Fibroblast of skin of back (primary cell): ENCODE results near the gene BCAS3.
"Not testable (repeated sequence)": the region's sequence is repeated elsewhere in the genome, so short reads cannot be mapped to it uniquely, and the experiment has no call there.

Experiments used
- DNase-seq: peaks from one replicate; pipeline ENCODE4 v3.0.0-alpha.2; 2013

BCAS3 gene

DNA sequence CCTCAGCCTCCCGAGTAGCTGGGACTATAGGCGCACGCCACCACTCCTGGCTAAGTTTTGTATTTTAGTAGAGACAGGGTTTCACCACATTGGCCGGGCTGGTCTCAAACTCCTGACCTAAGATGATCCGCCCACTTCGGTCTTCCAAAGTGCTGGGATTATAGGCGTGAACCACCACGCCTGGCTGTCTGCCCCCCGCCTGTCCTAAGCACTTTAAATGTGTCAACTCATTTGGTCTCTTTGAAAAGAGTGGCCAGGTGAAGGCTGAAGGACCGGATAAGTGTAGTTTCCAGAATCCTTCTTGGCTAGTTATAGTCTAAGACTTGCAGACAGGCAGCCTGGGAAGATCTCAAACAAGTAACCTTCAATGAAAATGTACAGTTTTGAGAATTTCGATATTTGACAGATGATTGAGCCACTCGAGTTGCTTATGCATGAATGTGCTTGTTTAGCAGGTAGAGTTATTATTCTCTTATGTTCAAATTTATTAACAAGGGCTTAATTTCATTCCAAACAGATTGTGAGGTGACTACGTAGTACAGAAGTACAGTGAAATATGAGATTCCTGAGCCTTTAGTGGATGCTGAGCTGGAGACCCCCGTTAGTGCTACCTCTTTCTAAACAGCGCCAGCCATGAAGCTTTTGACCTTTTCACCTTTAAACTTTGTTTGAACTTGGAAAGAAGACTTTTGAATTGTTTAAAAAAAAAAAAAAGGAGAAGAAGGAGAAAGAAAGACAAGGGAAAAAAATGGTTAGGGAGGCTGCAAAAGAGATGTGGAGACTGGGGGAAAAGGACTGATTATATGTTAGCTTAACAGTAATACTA lies 557.6 kb downstream of the BCAS3 start:
- no peak for DNase-seq

DNA sequence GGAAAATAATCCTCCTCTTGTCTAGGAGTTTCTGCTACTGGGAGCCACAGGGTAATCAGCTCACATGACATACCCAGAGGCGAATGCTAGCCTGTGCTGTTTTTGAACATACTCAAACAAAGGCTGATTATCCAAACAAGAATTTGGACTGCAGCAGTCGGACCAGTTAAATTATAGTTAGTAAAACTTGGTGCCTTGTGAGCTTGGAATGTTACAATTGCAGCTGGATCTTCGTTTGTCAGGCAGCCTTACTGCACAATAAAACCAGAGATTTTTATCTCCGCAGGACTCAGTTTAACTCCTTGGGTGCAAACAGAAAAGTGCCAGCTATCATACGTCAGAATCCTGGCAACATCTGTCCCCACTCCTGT lies 558.2 kb downstream of the BCAS3 start:
- peak; percentile 38 for DNase-seq

DNA sequence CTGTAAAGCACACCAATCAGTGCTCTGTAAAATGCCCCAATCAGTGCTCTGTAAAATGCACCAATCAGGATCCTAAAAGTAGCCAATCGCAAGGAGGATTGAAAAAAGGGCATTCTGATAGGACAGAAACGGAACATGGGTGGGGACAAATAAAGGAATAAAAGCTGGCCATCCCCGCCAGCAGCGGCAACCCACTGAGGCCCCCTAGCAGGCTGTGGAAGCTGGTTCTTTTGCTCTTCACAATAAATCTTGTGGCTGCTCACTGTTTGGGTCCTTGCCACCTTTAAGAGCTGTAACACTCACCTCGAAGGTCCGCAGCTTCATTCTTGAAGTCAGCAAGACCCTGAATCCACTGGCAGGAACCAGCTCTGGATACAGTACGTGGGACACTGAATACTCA lies 559.6 kb downstream of the BCAS3 start:
- no peak for DNase-seq

DNA sequence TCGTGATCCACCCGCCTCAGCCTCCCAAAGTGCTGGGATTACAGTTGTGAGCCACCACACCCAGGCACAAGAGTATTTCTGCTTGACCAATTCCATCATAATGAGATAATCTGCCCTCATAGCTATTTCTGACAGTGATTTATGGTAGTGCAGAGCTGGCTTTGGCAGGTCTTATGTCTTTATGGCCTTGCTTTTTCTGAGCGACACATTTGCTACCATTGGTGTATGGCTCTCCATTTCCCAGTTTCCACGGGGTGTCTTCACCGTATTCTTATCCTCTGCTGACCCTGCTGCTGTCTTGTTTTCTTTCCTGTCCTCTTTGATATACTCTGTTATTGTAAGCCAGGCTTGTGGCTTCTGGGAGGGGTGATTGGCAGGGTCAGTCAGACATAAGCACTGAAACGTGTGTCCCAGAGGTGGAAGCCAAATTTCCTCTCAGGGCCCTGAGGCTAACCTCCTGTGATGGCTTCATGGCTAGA lies 560.8 kb downstream of the BCAS3 start:
- peak; percentile 33 for DNase-seq

DNA sequence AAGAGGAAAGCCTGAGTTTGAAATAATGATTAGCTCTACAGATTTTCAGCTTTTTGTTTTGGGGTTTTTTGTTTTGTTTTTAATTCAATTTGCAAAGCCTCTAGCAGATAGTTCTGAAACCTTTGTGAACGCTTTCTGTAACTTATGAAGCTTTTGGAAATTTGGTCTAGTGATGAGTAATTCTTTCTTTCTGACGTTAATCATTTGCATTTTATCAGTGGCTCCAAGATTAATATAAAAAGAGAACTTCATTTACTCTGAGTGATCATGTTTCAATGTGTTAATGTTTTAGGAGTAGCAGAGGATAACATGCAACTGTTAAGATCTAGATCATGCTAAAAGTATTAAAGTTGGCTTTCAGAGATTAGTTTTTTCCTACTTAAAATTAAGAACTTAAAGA lies 561.7 kb downstream of the BCAS3 start:
- DNase-seq, result no peak

DNA sequence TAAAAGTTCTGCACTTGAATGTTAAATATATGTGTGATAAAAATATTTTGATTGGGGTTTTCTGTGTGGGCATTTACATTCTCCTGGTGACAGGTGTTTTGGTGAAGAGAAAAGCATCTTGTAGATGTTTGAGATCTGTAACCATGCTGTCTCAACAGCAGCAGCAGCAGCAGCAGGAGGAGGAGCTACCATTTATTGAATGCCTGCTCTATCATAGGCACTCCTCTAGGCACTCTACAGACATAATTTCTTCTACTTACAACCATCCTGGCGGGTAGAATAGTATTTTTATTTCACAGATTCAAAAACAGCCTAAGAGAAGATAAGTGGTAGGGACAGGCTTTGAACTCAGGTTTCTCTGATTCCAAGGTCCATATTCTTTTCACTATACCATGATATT lies 562.3 kb downstream of the BCAS3 start:
- DNase-seq, result no peak

DNA sequence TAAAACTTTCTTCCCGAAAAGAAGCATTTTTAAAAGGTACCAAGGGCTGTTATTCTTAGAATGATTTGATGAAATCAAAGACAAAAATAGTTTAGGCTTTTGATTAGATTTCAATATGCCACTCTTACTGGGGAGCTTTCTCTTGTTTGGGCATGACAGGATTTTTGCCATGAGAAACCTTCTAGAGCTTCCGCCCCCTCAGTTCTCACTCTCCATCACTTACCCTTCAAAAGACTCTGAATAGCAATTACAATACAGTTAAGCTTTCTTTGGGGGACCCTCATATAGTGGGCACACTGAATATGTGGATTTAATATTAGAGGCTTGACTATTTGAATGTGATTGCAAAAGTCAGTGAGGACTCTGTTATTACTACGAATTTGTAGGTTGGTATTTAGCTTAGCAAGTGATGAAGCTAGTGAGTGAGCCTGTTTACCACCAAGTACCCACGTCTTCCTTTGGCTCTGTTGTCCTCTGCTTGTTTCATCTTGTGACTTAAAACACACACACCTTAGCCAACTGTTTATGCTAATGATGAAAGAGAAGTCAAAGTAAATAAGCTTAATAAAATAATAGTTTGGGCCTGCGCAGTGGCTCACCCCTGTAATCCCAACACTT lies 563.3 kb downstream of the BCAS3 start:
- no peak for DNase-seq

DNA sequence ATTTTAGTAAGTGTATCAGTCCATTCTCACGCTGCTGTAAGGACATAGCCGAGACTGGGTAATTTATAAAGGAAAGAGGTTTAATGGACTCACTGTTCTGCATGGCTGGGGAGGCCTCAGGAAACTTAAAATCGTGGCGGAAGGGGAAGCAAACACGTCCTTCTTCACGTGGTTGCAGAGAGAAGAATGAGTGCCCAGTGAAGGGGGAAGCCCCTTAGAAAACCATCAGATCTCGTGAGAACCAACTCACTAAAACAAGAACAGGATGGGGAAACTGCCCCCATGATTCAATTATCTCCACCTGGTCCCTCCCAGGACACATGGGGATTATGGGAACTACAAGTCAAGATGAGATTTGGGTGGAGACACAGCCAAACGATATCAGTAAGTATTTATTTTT lies 567.3 kb downstream of the BCAS3 start:
- DNase-seq, result not testable (repeated sequence)

DNA sequence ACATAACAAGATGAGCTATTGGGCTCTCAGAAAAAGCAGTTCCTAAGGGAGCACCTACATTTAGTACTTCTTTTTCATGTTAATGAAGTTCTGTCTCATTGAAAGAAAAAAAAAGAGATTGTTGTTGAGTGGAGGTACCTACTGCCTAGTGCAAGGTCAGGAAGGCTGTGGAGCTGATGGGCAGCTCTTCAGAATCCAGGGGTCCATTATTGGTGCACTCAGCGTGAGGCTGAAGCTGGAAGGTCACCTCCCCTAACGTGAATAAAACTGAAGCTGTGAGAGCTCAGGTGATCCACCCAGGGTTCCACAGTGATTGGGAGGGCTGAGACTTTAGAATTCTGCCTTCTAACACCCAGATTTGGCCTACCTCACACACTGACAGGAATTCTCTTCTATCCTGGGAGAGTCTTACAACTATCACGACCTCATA lies 568.1 kb downstream of the BCAS3 start:
- no peak for DNase-seq

DNA sequence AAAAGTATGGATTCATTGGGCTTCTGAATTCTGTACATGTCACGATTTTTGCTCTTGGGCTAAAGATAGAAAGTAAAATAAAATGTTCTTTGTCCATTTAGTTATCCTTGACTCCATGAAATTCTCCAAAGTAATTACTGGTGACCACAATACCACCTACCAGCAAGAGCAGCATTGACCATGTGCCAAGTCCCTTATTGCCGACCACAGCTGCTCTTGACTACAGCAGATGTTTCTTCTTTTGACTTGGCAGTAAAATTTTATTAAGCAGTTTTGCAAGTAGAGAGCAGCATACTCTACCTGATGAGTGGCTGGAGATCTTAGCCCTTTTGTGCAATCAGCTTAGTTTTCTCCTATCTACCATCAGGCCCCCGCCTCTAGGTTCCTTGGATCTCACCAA lies 569.8 kb downstream of the BCAS3 start:
- peak; percentile 50 for DNase-seq

DNA sequence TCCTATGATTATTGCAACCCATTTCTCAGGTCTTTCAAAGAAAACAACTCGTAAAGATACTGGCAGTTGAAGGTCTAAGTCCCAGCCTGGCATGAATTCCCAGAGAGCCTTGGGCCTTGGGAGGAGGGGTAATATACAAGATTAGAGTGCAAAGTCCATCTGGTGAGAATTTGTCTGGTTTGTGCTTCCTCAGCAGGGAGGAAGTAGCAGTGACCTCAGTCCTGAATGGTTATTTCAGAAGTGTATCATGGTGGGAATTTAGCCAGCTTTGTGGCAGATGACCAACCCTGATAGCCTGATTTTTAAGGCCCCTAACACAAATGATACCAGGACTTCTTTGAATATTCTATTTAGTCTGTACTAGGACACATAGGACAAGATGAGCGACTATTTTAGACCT lies 570.7 kb downstream of the BCAS3 start:
- DNase-seq, result peak; percentile 11

DNA sequence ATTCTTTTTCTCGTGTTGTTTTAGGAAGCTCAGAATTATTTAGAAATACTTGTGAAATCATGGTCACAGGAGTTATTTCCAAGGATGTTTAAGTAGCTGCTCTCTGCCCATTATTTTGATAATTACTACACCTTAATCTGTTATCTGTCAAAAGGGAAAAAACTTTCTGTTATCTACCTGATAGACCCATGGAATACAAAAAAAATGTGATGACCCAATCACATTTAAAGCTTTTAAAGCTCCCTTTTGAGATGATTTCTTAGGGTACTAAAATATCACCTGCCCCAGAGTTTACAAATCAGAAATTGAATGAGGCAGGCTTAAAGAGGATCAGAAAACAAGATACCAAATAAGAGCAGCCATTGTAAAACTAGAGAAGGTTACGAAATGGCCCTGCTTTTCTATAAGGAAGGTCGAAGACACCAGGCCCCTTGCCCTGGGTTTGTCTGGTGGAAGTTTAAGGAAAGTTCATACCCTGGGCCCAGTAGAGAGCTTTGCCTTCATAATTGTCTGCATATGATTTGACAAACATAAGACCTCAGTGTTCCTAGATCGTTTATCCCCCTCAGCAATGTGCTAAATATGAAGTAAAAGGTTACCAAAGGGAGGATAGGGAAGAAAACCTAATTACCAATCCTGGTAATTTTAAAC lies 572.1 kb downstream of the BCAS3 start:
- DNase-seq, result no peak

DNA sequence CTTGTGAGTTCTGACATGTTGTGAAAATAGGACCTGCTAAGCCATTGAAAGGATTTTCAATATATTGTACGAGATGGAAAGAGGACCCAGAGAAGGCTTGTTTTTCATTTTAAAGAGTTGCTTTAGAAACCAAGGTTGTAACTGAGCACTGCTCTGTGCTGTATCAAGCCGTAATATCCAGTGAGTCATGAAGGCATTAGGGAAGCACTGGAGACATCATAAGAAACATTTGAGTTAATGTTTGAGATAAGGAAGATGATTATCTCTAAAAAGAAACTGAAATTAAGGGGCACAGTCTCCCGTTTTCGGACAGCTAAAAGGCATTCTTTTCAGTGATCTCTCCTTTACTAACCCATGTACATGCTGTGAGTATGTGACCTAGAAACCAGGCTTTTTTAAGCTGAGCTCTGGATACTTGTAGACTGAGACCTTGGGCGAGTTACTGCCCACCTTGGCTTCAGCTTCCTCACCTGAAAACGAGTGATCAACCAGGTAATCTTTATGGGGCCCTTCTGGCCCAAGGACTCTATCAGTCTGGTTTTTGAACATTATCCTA lies 572.8 kb downstream of the BCAS3 start:
- peak; percentile 49 for DNase-seq

DNA sequence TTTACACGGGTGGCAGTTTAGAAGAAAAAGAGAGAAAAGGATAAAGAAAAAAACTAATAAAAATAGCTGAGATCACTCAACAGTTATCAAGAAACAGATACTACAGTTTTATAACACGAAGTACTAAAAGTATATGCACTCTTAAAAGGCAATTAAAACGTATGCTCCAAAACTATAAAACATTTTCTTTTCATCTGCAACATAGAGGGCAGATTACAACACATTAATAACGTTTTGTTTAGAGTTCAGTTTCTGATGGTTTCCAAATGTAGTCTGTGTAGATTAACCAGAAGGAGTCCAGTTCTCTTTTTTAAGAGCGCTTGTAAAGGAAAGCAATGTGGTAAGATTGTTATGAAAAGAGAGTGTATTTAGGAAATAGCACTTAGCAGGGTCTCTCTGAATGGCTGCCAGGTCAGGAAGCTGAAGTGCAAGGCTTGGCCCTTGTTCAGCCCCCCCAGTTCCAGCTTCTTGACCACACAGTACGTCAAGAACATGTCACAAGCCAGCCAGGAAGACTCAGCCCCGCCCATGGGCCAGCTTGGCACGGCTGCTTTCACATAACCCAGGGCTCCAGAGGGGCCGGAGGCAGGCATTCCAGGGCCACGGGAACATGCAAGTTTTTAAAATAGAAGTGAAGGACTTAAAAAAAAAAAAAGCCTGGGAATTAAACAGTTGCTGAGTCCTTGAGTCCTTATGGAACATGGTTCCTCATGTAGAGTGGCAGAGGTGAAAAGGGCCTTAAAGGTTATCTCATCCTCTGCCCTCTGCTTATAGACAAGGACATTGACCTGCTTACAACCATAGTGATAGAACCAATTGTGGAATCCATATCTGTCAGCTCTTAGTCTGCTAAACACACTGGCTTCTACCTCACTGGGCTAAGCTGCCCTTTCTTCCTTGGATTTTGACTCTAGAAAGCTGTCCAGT lies 574.6 kb downstream of the BCAS3 start:
- DNase-seq, result peak; percentile 85

DNA sequence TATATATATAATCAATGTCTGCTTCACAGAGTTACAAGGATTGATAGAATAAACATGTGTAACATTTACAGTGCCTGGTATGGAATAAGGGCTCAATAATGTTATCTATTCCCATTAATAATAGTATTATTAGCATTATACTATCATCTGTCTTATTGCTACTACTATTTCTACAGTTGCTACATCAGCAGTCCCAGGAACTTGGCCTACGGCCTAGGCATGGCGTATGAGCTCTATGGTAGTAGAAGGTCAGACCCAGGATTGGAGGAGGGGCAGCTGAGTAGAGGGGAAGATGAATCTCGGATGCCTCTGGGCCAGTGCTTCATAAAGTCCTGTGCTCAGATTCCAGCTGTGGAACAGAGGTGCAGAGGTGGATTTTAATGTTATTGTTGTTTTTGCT lies 575.7 kb downstream of the BCAS3 start:
- DNase-seq, result no peak

DNA sequence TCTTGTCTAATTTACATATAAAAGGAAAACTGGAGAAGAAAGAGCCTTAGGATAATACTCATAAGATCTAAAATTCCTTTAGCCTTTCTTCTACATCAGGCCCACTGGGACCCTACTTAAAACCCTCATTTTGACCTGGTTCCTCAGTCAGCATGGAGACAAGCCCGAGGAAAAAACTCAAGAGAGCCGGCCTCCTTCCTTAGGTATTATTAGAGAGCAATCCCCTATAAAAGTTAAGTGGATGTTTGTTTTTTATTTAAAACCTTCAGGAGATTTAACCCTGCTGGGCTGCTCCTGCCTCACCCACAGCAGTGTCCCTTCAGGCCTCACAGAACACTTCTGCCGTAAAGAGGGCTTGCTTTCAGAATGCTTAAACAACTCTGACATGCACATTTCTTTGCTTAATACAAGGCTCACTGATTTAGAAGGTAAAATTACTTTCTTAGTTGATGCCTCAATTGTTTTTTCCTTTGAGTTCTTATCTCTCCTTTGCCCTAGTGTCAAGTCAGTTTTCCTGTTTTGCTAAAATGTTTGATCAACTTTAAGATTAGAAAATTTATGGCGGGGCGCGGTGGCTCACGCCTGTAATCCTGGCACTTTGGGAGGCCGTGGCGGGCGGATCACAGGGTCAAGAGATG lies 576.4 kb downstream of the BCAS3 start:
- no peak for DNase-seq

DNA sequence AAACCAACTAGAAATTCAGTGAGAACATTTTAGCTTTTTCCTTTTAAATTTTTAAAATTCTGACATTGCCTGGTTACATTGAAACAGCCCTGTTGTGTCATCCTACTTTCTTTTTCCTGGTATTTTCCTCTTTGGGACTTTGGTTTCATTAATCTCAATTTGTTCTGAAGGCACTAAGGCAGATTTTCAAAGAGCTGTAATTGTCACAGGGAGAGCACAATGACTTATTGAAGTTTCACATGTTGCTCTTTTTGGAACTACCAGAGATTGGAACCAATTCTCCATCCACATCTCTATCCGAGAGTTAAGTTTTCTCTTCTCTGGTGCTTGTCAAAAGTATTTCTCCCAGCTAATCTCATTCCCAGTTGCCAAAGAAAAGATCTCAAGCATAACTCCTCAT lies 577.3 kb downstream of the BCAS3 start:
- no peak for DNase-seq

DNA sequence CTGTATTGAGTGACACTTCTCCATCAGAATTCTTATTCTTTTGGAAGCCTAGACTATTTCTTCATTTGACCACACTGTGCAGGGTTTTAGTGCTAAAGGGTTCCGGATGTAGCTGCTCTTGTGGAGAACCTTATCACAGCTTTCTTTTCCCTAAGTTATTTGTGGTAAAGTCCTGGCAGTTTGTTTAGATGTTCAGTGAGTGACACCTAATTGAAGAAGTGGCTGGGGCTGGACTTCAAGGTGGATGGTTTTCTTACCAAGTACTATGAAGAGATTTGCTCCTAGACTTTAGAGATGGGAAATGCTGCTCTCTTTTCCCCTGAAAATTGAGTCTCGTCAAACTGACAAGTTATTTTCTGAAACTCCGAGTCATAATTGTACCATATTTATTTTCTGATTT lies 578.0 kb downstream of the BCAS3 start:
- DNase-seq, result no peak

DNA sequence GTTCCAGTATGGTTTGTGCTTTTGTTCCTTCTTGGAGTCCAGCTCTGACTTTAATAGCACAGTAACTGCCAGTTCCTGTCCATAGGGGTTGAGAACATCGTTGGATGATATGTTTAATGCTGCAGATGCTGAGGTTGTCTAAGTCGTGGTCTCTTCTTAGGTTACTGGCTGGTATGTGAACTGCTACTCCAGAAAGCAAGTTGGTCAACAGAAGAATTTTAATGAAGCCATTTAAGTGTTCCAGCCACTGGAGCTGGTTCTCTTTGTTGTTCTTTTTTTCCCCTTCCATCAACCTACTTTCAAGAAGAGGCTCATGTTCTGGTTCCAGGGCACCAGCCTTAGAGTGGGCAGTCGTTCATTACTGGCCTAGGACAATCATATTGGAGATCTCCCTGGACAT lies 581.7 kb downstream of the BCAS3 start:
- DNase-seq, result no peak

DNA sequence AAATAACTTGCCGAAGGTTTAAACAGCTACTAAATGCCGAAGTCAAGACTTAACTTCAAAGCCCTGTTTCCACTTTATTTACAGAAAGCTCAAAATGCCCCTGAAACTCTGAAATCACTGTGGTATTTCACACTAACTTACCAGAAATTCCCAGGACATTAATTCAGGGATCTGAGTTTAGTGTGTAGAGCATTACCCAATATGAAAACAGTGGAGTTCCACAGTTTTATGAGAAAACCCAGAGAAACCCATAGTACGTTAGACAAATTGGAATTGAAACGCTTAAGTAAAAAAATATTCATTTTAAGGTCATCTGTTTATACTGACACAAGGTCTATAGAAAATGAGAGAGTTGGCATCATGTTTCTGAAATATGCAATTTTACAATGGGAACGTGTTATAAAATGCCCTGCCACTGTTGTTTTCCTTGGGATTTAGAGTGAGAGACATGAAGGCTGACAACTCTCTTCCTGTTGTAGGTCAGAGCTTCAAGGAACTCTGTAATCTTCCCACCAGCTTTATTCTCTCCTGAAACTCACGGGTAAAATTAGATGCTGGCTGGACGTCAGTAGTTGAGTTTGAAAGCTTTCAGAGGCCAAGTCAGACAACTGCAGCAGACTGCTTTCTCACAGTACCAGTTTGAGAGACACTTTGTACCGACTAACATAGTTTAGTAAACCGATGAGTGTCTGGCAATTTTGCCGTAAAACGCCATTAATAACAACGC lies 582.6 kb downstream of the BCAS3 start:
- no peak for DNase-seq

DNA sequence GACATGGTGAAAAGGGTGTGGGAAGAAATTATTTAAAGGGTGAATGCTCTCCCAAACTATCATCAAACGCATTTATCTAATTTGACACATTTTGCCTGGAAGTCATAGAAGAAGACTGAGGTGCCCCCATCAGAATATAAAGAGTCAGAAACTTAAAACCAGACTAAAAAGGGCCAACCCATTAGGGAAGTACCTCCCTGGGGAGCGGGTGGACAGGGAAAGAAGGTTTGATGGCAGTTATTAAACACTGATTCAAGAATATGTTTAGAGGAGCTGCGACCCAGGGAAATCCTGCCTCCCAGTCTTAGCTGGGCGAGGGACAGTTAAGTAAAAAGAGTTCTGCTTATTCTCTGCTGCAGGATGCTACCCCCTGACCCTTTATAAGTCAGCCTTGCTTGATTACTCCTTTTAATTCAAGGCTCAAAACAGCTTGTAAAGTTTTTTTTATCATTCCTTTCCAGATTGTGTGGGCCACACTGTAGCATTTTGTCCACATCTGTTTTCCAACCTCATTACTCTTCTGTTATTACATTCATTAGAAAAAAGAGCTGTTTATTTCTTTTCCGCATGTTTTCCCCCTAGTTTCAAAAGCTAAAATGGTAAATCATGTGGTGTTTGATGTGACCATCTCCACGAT lies 583.5 kb downstream of the BCAS3 start:
- no peak for DNase-seq
